Raji (cell line): ENCODE data around the gene AGAP9.

ENCODE experiments used
- POLR2A ChIP-seq: IDR thresholded peaks from 2 replicates; pipeline ENCODE4 v1.6.1; 2011; ENCODE audit warnings: low read depth, low read length, control low read depth; ENCODE audit not compliant: insufficient read depth

Gene AGAP9

DNA sequence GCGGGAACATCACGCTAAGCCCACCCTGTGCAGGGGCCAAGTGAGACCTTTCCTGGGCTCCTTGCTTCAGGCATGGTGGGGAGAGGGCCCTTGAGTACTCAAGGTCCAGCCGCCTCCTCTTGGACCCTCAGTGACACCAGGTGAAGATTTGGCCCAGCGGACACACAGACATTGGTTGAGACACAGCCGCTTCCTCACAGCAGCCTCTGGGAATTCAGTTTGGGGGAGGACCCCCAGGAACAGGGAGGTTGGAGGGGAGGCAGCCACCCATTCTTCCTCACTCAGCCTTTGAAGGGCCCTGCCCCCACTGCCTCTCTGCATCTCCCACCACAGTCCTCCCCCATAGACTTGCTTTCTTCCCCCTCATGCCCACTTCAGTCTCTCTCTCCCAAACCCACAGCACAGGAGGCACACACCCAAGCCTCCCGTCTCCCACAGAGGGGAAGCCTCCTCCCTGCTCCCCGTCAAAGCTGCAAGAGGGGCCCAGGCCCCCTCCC lies 71.4 kb downstream of the AGAP9 start:
- TF ChIP-seq POLR2A, result no peak
